Bronchial epithelial cell (primary cell): ENCODE results near the gene C4orf51. TPM values are rescaled to one million over a fixed set of nuclear protein-coding genes. Genes with fewer than 3 reads are reported as not detected.

Experiments
- DNase-seq: peaks from one replicate; pipeline ENCODE4 v3.0.0-alpha.2; 2010; ENCODE audit warnings: low read depth
- FAIRE-seq: peaks from 2 replicates; lab custom pipeline; 2011; peaks lifted over from hg19 to GRCh38; lab: Jason Lieb, UNC
- H3K27me3 ChIP-seq: 2 replicates; pipeline ENCODE4 v1.5.1; 2011; ENCODE audit warnings: low read length; ENCODE audit not compliant: control insufficient read depth, insufficient read depth
- H3K36me3 ChIP-seq: 2 replicates; pipeline ENCODE4 v1.5.1; 2011; ENCODE audit warnings: low read length; ENCODE audit not compliant: control insufficient read depth, insufficient read depth
- H3K4me3 ChIP-seq: 2 replicates; pipeline ENCODE4 v1.5.1; 2011; ENCODE audit warnings: mild to moderate bottlenecking, low read depth, low read length, control low read depth
- CTCF ChIP-seq: IDR thresholded peaks from 2 replicates; pipeline ENCODE4 v1.5.1; 2011; ENCODE audit warnings: mild to moderate bottlenecking, moderate library complexity, low read length, control low read depth, inconsistent platforms; ENCODE audit not compliant: insufficient read depth, severe bottlenecking
- total RNA-seq: library from RNA; depleted of rRNA; stranded (reverse); fragments of >200 nt; gene quantifications from 2 replicates; pipeline ENCODE4 v1.2.1, GENCODE V29; 2014

C4orf51 gene
- total RNA-seq, 1 donor from 2014 or later: not detected

- Histone ChIP-seq H3K27me3 (no peaks in the 10 kb centered on the region), H3K36me3 (no peaks in the 10 kb centered on the region), H3K4me3 (no peak overlapping the region)
- TF ChIP-seq CTCF: no peak
- FAIRE-seq: no peak
- DNase-seq: no peak
Measured at GRCh38 chr4:145740806-145741205, 60.9 kb downstream of the C4orf51 start.

- no peaks in the 10 kb centered on the region for H3K27me3 ChIP-seq
- DNase-seq (no peak), FAIRE-seq (no peak)
- no peak for TF ChIP-seq CTCF
- no peak overlapping the region for H3K4me3 ChIP-seq
- H3K36me3 ChIP-seq: no peaks in the 10 kb centered on the region
Measured at GRCh38 chr4:145743641-145744040, 63.7 kb downstream of the C4orf51 start.

- FAIRE-seq (peak; percentile 52), DNase-seq (no peak)
- peaks cover under 1% of the 10 kb centered on the region for H3K36me3 ChIP-seq
- TF ChIP-seq CTCF: no peak
- H3K4me3 ChIP-seq: no peak overlapping the region
- H3K27me3 ChIP-seq: no peaks in the 10 kb centered on the region
Measured at GRCh38 chr4:145755802-145756201, 75.9 kb downstream of the C4orf51 start.

- peaks cover 2% of the 10 kb centered on the region for H3K36me3 ChIP-seq
- DNase-seq: no peak
- FAIRE-seq: no peak
- no peaks in the 10 kb centered on the region for H3K27me3 ChIP-seq
- no peak for TF ChIP-seq CTCF
- no peak overlapping the region for H3K4me3 ChIP-seq
Measured at GRCh38 chr4:145756244-145756643, 76.3 kb downstream of the C4orf51 start.

- DNase-seq (no peak), FAIRE-seq (peak; percentile 13)
- no peak for TF ChIP-seq CTCF
- Histone ChIP-seq H3K4me3 (no peak overlapping the region), H3K36me3 (peaks cover 2% of the 10 kb centered on the region), H3K27me3 (no peaks in the 10 kb centered on the region)
Measured at GRCh38 chr4:145757188-145757587, 77.2 kb downstream of the C4orf51 start.

- H3K4me3 ChIP-seq: no peak overlapping the region
- FAIRE-seq: no peak
- H3K36me3 ChIP-seq: peaks cover 5% of the 10 kb centered on the region
- no peak for TF ChIP-seq CTCF
- no peaks in the 10 kb centered on the region for H3K27me3 ChIP-seq
- no peak for DNase-seq
Measured at GRCh38 chr4:145760176-145760575, 80.2 kb downstream of the C4orf51 start.
